AG04450 (cell line): ENCODE results near the gene B3GLCT. TPM values are rescaled to one million over a fixed set of nuclear protein-coding genes. Genes with fewer than 3 reads are reported as not detected.

ENCODE experiments used
- CTCF ChIA-PET: fragments of 300-600, 350-600 bp; formaldehyde crosslinking; extraction: SDS; loops from one replicate; lab custom pipeline; 2022; ENCODE audit warnings: antibody characterized with exemption, inconsistent platforms; lab: Charles Lee
- POLR2A ChIA-PET: fragments of 350-600 bp; formaldehyde crosslinking; extraction: SDS; loops from one replicate; lab custom pipeline; 2021; ENCODE audit warnings: antibody characterized with exemption, inconsistent platforms; lab: Yijun Ruan, JAX
- DNase-seq: peaks from one replicate; pipeline ENCODE4 v3.0.0-alpha.2; 2011; ENCODE audit warnings: low read depth, low spot score
- H3K27ac ChIP-seq: one replicate; pipeline ENCODE4 v1.5.1; 2012; ENCODE audit warnings: low read depth, low read length, control low read depth
- H3K27me3 ChIP-seq: one replicate; pipeline ENCODE4 v1.6.0; 2012; ENCODE audit warnings: low read length; ENCODE audit not compliant: control insufficient read depth, insufficient read depth
- H3K4me3 ChIP-seq: 2 replicates; pipeline ENCODE4 v1.5.1; 2011; ENCODE audit warnings: mild to moderate bottlenecking, low read depth, low read length, control low read depth
- H3K9me3 ChIP-seq: 2 replicates; pipeline ENCODE4 v1.5.1; 2012; ENCODE audit warnings: low read length; ENCODE audit not compliant: control insufficient read depth, insufficient read depth
- CTCF ChIP-seq: IDR thresholded peaks from 2 replicates; pipeline ENCODE4 v1.5.1; 2011; ENCODE audit warnings: low read depth, low read length, control low read depth, inconsistent platforms
- polyA plus RNA-seq: library from polyadenylated mRNA; depleted of rRNA; stranded (reverse); fragments of >200 nt; gene quantifications from 2 replicates; pipeline ENCODE4 v1.2.3, GENCODE V29; 2011

Gene B3GLCT
- polyA plus RNA-seq, 1 experiment, result 2.3 TPM

- ChIA-PET POLR2A (no interaction called here), CTCF (no interaction called here)
- H3K9me3 ChIP-seq, result no peaks in the 10 kb centered on the region
- H3K4me3 ChIP-seq, result no peak overlapping the region
- H3K27ac ChIP-seq, result no peak overlapping the region
- no peak for TF ChIP-seq CTCF
- no peak for DNase-seq
- H3K27me3 ChIP-seq, result no peaks in the 10 kb centered on the region
Observed at GRCh38 chr13:31267126-31267784, 67.5 kb downstream of the B3GLCT start.

DNA sequence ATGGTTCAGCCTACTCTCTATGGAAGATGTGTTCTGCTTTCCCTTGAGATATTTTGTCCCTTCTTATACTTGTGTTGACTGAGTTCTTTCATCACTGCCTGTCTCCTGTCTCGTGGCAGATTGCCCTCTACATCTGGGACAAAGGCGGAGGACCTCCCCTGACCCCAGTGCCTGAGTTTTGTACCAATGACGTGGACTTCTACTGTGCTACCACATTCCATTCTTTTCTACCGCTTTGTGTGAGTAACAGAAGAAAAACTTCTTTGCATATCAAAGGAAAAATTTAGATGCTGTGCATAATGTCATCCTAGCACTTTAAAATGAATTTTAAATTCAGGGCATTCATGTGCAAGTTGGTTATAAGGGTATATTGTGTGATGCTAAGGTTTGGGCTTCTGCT lies 74.6 kb downstream of the B3GLCT start:
- no peaks in the 10 kb centered on the region for H3K27me3 ChIP-seq
- no peak for TF ChIP-seq CTCF
- no peak for DNase-seq
- H3K27ac ChIP-seq, result no peak overlapping the region
- ChIA-PET POLR2A (no interaction called here), CTCF (no interaction called here)
- no peaks in the 10 kb centered on the region for H3K9me3 ChIP-seq
- no peak overlapping the region for H3K4me3 ChIP-seq

DNA sequence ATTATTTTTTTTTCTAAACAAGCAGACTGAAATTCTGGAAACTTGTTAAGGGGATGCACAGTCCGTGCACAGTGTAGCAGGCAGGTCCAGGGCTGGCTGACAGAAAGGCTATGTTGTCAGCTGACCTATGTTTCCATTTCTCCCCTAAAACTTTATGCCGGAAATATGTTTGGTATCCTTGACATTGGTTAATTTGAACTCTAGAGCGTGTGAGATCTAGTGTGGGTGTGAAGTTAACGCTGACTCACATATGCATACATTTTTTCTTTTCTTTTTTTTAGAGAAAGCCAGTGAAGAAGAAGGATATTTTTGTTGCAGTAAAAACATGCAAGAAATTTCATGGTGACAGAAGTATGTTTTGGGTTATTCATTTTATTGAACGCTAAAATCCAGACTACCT lies 76.6 kb downstream of the B3GLCT start:
- no peak for DNase-seq
- Histone ChIP-seq H3K4me3 (no peak overlapping the region), H3K27me3 (no peaks in the 10 kb centered on the region), H3K9me3 (no peaks in the 10 kb centered on the region), H3K27ac (no peak overlapping the region)
- ChIA-PET CTCF (no interaction called here), POLR2A (no interaction called here)
- TF ChIP-seq CTCF, result no peak

DNA sequence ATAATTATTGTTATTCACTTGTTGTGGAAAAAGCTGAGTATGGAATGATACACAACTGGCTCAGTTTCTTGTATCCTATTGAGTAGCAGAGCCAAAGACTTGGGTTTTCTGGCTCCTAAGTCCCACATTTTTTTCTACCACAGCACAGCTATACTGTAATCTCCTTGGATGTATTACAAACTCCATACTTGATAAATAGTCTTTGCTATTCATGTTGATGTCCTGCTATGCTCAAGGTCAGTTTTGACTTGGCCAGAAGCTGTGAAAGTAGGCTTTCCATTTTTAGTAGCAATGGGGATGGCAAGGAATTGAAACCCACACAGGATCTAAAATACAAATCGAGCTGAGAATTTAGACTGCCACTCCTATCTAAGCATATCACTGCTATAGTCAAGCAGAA lies 79.1 kb downstream of the B3GLCT start:
- CTCF ChIA-PET, result no interaction called here
- DNase-seq, result no peak
- Histone ChIP-seq H3K27me3 (no peaks in the 10 kb centered on the region), H3K9me3 (no peaks in the 10 kb centered on the region), H3K27ac (no peak overlapping the region), H3K4me3 (no peak overlapping the region)
- no peak for TF ChIP-seq CTCF
- POLR2A ChIA-PET, result no interaction called here

GRCh38 chr13:31282741-31283455 lies 83.1 kb downstream of the B3GLCT start:
- TF ChIP-seq CTCF, result no peak
- no peak overlapping the region for H3K27ac ChIP-seq
- POLR2A ChIA-PET, result no interaction called here
- no peak overlapping the region for H3K4me3 ChIP-seq
- H3K9me3 ChIP-seq, result no peaks in the 10 kb centered on the region
- CTCF ChIA-PET, result interaction anchor here (3.7 kb wide), 1 partner anchor 47 kb away, joined by 12 read pairs; no protein-coding TSS in a partner anchor
- DNase-seq, result no peak
- H3K27me3 ChIP-seq, result no peaks in the 10 kb centered on the region
